Keratinocyte (primary cell): ENCODE measurements around the gene DESI2. TPM values are rescaled to one million over a fixed set of nuclear protein-coding genes. Genes with fewer than 3 reads are reported as not detected.

Experiments used
- DNase-seq: peaks from one replicate; pipeline ENCODE4 v3.0.0-alpha.2; 2011; ENCODE audit warnings: low read depth, missing footprints, low spot score
- FAIRE-seq: peaks from 2 replicates; lab custom pipeline; 2011; peaks lifted over from hg19 to GRCh38; lab: Jason Lieb, UNC
- H2AFZ ChIP-seq: 2 replicates; pipeline ENCODE4 v1.6.0; 2012; ENCODE audit warnings: low read length, control low read depth, inconsistent platforms; ENCODE audit not compliant: control insufficient read depth
- H3K27ac ChIP-seq: 2 replicates; pipeline ENCODE4 v1.5.1; 2011; ENCODE audit warnings: low read length; ENCODE audit not compliant: control insufficient read depth, insufficient read depth
- H3K27me3 ChIP-seq: 3 replicates; pipeline ENCODE4 v1.6.0; 2011; ENCODE audit warnings: low read length; ENCODE audit not compliant: control insufficient read depth, insufficient read depth; ENCODE audit errors: extremely low read depth
- H3K36me3 ChIP-seq, 2 experiments: 2 replicates in 1 of 2; 3 replicates in 1 of 2; pipeline ENCODE4 v1.5.1; 2011; ENCODE audit warnings: low read length in 2 of 2, mild to moderate bottlenecking in 1 of 2; ENCODE audit not compliant: control insufficient read depth in 2 of 2, insufficient read depth in 2 of 2; ENCODE audit errors: extremely low read depth in 1 of 2
- H3K4me1 ChIP-seq: 3 replicates; pipeline ENCODE4 v1.5.1; 2011; ENCODE audit warnings: low read length; ENCODE audit not compliant: control insufficient read depth, insufficient read depth; ENCODE audit errors: extremely low read depth
- H3K4me2 ChIP-seq: 3 replicates; pipeline ENCODE4 v1.6.0; 2011; ENCODE audit warnings: low read depth, low read length; ENCODE audit not compliant: control insufficient read depth, insufficient read depth; ENCODE audit errors: extremely low read depth
- H3K4me3 ChIP-seq, 3 experiments: fragments of 200-600 bp in 1 of 3; sonication (generic) in 1 of 3; 2 replicates in 2 of 3; 3 replicates in 1 of 3; pipeline ENCODE4 v1.5.1; 2011 to 2016; ENCODE audit warnings: low read length in 3 of 3, mild to moderate bottlenecking in 3 of 3, control low read depth in 2 of 3, inconsistent platforms in 1 of 3, low read depth in 1 of 3, mixed read lengths in 1 of 3, mixed run types in 1 of 3, moderate library complexity in 1 of 3; ENCODE audit not compliant: control insufficient read depth in 2 of 3, insufficient read depth in 2 of 3; ENCODE audit errors: extremely low read depth in 1 of 3
- H3K79me2 ChIP-seq: 2 replicates; pipeline ENCODE4 v1.6.0; 2012; ENCODE audit warnings: low read length; ENCODE audit not compliant: control insufficient read depth, insufficient read depth
- H3K9ac ChIP-seq: 3 replicates; pipeline ENCODE4 v1.6.0; 2011; ENCODE audit warnings: low read length; ENCODE audit not compliant: control insufficient read depth, insufficient read depth; ENCODE audit errors: extremely low read depth
- H3K9me1 ChIP-seq: 3 replicates; pipeline ENCODE4 v1.6.0; 2011; ENCODE audit warnings: low read length; ENCODE audit not compliant: control insufficient read depth, insufficient read depth; ENCODE audit errors: extremely low read depth
- H3K9me3 ChIP-seq: 2 replicates; pipeline ENCODE4 v1.5.1; 2012; ENCODE audit warnings: low read depth, low read length; ENCODE audit not compliant: control insufficient read depth
- H4K20me1 ChIP-seq: 3 replicates; pipeline ENCODE4 v1.6.0; 2011; ENCODE audit warnings: low read length; ENCODE audit not compliant: control insufficient read depth, insufficient read depth; ENCODE audit errors: extremely low read depth
- EZH2 ChIP-seq: IDR thresholded peaks from one replicate; pipeline ENCODE4 v1.6.1; 2012; ENCODE audit warnings: inconsistent platforms, mild to moderate bottlenecking, low read length, moderate library complexity
- dilution Hi-C: fragments of 300-500 bp; cut with MboI; formaldehyde crosslinking; loops from one replicate; pipeline ENCODE4 v1.7.0; 2020; ENCODE audit warnings: low sequenced_read_pairs; ENCODE audit not compliant: extremely low pct_ligation_motif_present
- polyA plus RNA-seq, 5 experiments: library from polyadenylated mRNA; depleted of rRNA in 3 of 5; stranded (reverse) in 3 of 5; stranded (forward) in 1 of 5; unstranded in 1 of 5; fragments of >200 nt; gene quantifications; 1 replicate in 1 of 5; 2 replicates in 3 of 5; 3 replicates in 1 of 5; pipeline versions ENCODE4 v1.2.1 to v1.2.3, GENCODE V29; 2011 to 2012; ENCODE audit warnings: missing spikeins in 2 of 5, low read depth in 1 of 5, low replicate concordance in 1 of 5
- TF ChIP-seq, protein P1 (sequence below), 3 experiments: IDR thresholded peaks in 1 of 3; conservative IDR thresholded peaks in 1 of 3; optimal IDR thresholded peaks in 1 of 3; 2 replicates in 2 of 3; 3 replicates in 1 of 3; pipeline versions ENCODE3 to v1.5.1; 2011; ENCODE audit warnings: low read length in 3 of 3, mild to moderate bottlenecking in 3 of 3, moderate library complexity in 2 of 3, control low read depth in 1 of 3, inconsistent platforms in 1 of 3; ENCODE audit not compliant: insufficient read depth in 2 of 3; ENCODE audit errors: extremely low read depth in 1 of 3

Gene DESI2
- polyA plus RNA-seq, 1 donor (not counting 4 experiments of a cell fraction or from before 2014, with no cell fraction given) = 33.9 TPM

DNA sequence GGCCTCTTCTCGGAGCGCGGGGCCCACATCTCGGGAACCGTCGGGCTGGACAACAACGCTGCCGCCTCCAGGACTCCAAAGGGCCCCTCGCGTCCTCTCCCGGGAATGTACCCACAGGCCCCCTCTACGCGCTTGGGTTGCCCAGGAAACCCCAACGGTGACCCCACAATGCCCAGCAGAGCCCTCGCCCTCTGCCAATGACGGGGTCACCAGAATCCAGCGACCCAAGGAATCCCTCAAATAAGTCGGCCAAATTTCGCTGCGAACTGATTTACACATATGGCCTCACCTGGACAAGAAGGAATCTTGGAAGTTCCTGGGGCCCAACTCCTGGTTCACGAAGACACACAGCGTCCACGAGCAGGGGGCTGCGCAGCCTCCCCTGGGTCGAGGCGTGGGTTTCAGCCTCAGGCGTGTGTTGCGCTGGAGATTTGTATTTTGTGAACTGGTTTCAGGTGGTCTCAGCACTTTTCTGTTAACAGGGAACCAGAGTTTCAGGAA is 78.1 kb downstream of the DESI2 start:
- H3K27me3 ChIP-seq = no peaks in the 10 kb centered on the region
- dilution Hi-C loops = no loop called here
- H3K4me3 ChIP-seq = peak overlapping the region in 1 of 3 experiments; percentile 19
- peak overlapping the region; percentile 40 for H2AFZ ChIP-seq
- no peaks in the 10 kb centered on the region for H3K36me3 ChIP-seq
- TF ChIP-seq, protein P1, sequence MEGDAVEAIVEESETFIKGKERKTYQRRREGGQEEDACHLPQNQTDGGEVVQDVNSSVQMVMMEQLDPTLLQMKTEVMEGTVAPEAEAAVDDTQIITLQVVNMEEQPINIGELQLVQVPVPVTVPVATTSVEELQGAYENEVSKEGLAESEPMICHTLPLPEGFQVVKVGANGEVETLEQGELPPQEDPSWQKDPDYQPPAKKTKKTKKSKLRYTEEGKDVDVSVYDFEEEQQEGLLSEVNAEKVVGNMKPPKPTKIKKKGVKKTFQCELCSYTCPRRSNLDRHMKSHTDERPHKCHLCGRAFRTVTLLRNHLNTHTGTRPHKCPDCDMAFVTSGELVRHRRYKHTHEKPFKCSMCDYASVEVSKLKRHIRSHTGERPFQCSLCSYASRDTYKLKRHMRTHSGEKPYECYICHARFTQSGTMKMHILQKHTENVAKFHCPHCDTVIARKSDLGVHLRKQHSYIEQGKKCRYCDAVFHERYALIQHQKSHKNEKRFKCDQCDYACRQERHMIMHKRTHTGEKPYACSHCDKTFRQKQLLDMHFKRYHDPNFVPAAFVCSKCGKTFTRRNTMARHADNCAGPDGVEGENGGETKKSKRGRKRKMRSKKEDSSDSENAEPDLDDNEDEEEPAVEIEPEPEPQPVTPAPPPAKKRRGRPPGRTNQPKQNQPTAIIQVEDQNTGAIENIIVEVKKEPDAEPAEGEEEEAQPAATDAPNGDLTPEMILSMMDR (optimal IDR thresholded peaks at IDR 0.05 in 1 of 3, IDR thresholded peaks at IDR 0.05 in 1 of 3, conservative IDR thresholded peaks at IDR 0.05 in 1 of 3; ENCODE audit: extremely low read depth in 1 of 3, insufficient read depth in 2 of 3, low read length in 3 of 3) = no peak
- TF ChIP-seq EZH2 = no peak
- peak overlapping the region; percentile 74 for H3K4me2 ChIP-seq
- H3K79me2 ChIP-seq = no peaks in the 10 kb centered on the region
- no peaks in the 10 kb centered on the region for H3K4me1 ChIP-seq
- H3K9ac ChIP-seq = peak overlapping the region; percentile 48
- DNase-seq (no peak), FAIRE-seq (no peak)
- H3K27ac ChIP-seq = no peak overlapping the region
- no peaks in the 10 kb centered on the region for H4K20me1 ChIP-seq
- peaks cover 13% of the 10 kb centered on the region for H3K9me3 ChIP-seq
- no peaks in the 10 kb centered on the region for H3K9me1 ChIP-seq

DNA sequence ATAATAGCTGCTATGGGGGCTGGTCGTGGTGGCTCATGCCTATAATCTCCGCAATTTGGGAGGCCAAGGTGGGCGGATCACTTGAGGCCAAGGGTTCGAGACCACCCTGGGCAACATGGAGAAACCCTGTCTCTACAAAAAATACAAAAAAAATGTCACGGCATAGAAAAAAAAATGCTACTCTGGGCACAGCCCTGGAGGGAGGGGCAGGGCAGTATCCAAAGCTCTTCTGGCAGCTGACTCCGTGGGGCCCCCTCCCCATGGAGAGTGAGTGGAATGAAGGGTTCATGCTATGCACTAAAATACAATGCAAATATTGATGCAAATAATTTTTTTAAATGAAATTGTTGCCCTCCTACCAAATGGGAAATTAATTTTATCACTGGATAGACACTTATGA is 78.7 kb downstream of the DESI2 start:
- DNase-seq (no peak), FAIRE-seq (no peak)
- Histone ChIP-seq H4K20me1 (no peaks in the 10 kb centered on the region), H3K4me2 (no peak overlapping the region), H3K9me3 (peaks cover 13% of the 10 kb centered on the region), H3K9ac (no peak overlapping the region), H2AFZ (no peak overlapping the region), H3K27ac (no peak overlapping the region), H3K36me3 (no peaks in the 10 kb centered on the region), H3K4me3 (no peak overlapping the region), H3K4me1 (no peaks in the 10 kb centered on the region), H3K79me2 (no peaks in the 10 kb centered on the region), H3K9me1 (no peaks in the 10 kb centered on the region), H3K27me3 (no peaks in the 10 kb centered on the region)
- TF ChIP-seq, protein P1 (optimal IDR thresholded peaks at IDR 0.05 in 1 of 3, IDR thresholded peaks at IDR 0.05 in 1 of 3, conservative IDR thresholded peaks at IDR 0.05 in 1 of 3; ENCODE audit: extremely low read depth in 1 of 3, insufficient read depth in 2 of 3, low read length in 3 of 3) = no peak
- dilution Hi-C loops = no loop called here
